ENCODE data around the gene CNIH4.

GRCh38 chr1:224406216-224406615 is 49.5 kb downstream of the CNIH4 start:
- no peak for TF ChIP-seq CTCF (IDR thresholded peaks at IDR 0.05; ENCODE audit: insufficient read depth, low read length)
- no peak for TF ChIP-seq REST (IDR thresholded peaks at IDR 0.05; ENCODE audit: insufficient replicate concordance, low read depth)
- TF ChIP-seq GABPA (IDR thresholded peaks at IDR 0.05; ENCODE audit: low read depth), result no peak
- no peak for TF ChIP-seq POLR2AphosphoS5 (IDR thresholded peaks at IDR 0.05; ENCODE audit: low read depth)

Data from HL-60 (cell line).